HG03095 (cell line): Measurements from ENCODE around the gene GAB1.
"Not testable (repeated sequence)": the region's sequence is repeated elsewhere in the genome, so short reads cannot be mapped to it uniquely, and the experiment has no call there.

Experiments used
- ATAC-seq: cut with Tn5 transposase; IDR thresholded peaks from one replicate; pipeline ENCODE4 v1.9.1; 2021; ENCODE audit warnings: moderate library complexity; ENCODE audit not compliant: unreplicated experiment

The GAB1 gene

GRCh38 chr4:143337600-143338287 lies 1.1 kb downstream of the GAB1 start:
- no peak for ATAC-seq

GRCh38 chr4:143338313-143338712 lies 1.6 kb downstream of the GAB1 start:
- ATAC-seq, result no peak

GRCh38 chr4:143339497-143339896 lies 2.8 kb downstream of the GAB1 start:
- no peak for ATAC-seq

GRCh38 chr4:143341186-143341755 lies 4.6 kb downstream of the GAB1 start:
- ATAC-seq, result no peak

GRCh38 chr4:143343276-143343831 lies 6.7 kb downstream of the GAB1 start:
- no peak for ATAC-seq

- ATAC-seq, result no peak
These were observed 7.4 kb downstream of the GAB1 start for GRCh38 chr4:143344041-143344440.

GRCh38 chr4:143344774-143345173 lies 8.1 kb downstream of the GAB1 start:
- ATAC-seq, result no peak

GRCh38 chr4:143345356-143345755 lies 8.7 kb downstream of the GAB1 start:
- ATAC-seq, result no peak

- ATAC-seq, result no peak
These were observed 9.5 kb downstream of the GAB1 start for GRCh38 chr4:143346206-143346605.

GRCh38 chr4:143347484-143348111 lies 10.9 kb downstream of the GAB1 start:
- ATAC-seq, result no peak

GRCh38 chr4:143348233-143349077 lies 11.8 kb downstream of the GAB1 start:
- no peak for ATAC-seq

GRCh38 chr4:143349858-143350527 lies 13.3 kb downstream of the GAB1 start:
- not testable (repeated sequence) for ATAC-seq

- no peak for ATAC-seq
These were observed 14.5 kb downstream of the GAB1 start for GRCh38 chr4:143351149-143351691.

- no peak for ATAC-seq
These were observed 15.2 kb downstream of the GAB1 start for GRCh38 chr4:143351774-143352451.

- no peak for ATAC-seq
These were observed 16.0 kb downstream of the GAB1 start for GRCh38 chr4:143352720-143353119.

- no peak for ATAC-seq
These were observed 17.1 kb downstream of the GAB1 start for GRCh38 chr4:143353797-143354196.

- ATAC-seq, result peak; percentile 30
These were observed 18.3 kb downstream of the GAB1 start for GRCh38 chr4:143354990-143355389.

- no peak for ATAC-seq
These were observed 19.0 kb downstream of the GAB1 start for GRCh38 chr4:143355540-143356217.

- ATAC-seq, result no peak
These were observed 19.8 kb downstream of the GAB1 start for GRCh38 chr4:143356493-143356892.
